ENCODE measurements around the gene TARBP2.

GRCh38 chr12:53493610-53494391 is 7.3 kb upstream of the TARBP2 start:
- no peak for TF ChIP-seq CTCF (IDR thresholded peaks at IDR 0.05)
- TF ChIP-seq POLR2AphosphoS5 (IDR thresholded peaks at IDR 0.05), result no peak
- no peak for TF ChIP-seq POLR2A (IDR thresholded peaks at IDR 0.05)
- no peak for TF ChIP-seq EP300 (IDR thresholded peaks at IDR 0.05)

Data from gastroesophageal sphincter (tissue), 3 donors.